H1 (cell line): ENCODE results near the gene CDH20. TPM values are rescaled to one million over a fixed set of nuclear protein-coding genes. Genes with fewer than 3 reads are reported as not detected.

ENCODE experiments used
- CTCF ChIA-PET: fragments of 300-600 bp; sonication (Branson Sonifier 250); formaldehyde crosslinking; loops from one replicate; lab custom pipeline; 2021; ENCODE audit not compliant: partially characterized antibody; lab: Charles Lee
- POLR2A ChIA-PET: fragments of 300-600 bp; sonication (Branson Sonifier 250); formaldehyde crosslinking; loops from one replicate; lab custom pipeline; 2021; ENCODE audit warnings: inconsistent platforms; ENCODE audit not compliant: partially characterized antibody; lab: Charles Lee
- DNase-seq, 2 experiments: peaks; one replicate each; pipeline versions ENCODE4 v3.0.0 to v3.0.0-alpha.2; 2010 to 2022; ENCODE audit warnings: low spot score in 2 of 2, low read depth in 1 of 2, mixed read lengths in 1 of 2
- FAIRE-seq: peaks from 2 replicates; lab custom pipeline; 2011; peaks lifted over from hg19 to GRCh38; lab: Jason Lieb, UNC
- H2AFZ ChIP-seq: 2 replicates; pipeline ENCODE4 v1.8.1; 2012; ENCODE audit warnings: low read length, inconsistent platforms
- H2AK5ac ChIP-seq: 2 replicates; pipeline ENCODE4 v1.6.1; 2013; ENCODE audit warnings: low read depth, low read length
- H2BK120ac ChIP-seq: replicated peaks from 2 replicates; pipeline ENCODE3; 2013; ENCODE audit warnings: low read depth, low read length, inconsistent platforms
- H2BK12ac ChIP-seq: 2 replicates; pipeline ENCODE4 v1.6.1; 2013; ENCODE audit warnings: low read depth, low read length
- H2BK15ac ChIP-seq: 2 replicates; pipeline ENCODE4 v1.6.1; 2013; ENCODE audit warnings: low read length
- H2BK20ac ChIP-seq: 2 replicates; pipeline ENCODE4 v1.6.1; 2013; ENCODE audit warnings: low read length
- H2BK5ac ChIP-seq: 2 replicates; pipeline ENCODE4 v1.6.1; 2013; ENCODE audit warnings: low read depth, low read length
- H3K14ac ChIP-seq: 2 replicates; pipeline ENCODE4 v1.6.1; 2013; ENCODE audit warnings: inconsistent platforms; ENCODE audit not compliant: insufficient read length
- H3K18ac ChIP-seq: 2 replicates; pipeline ENCODE4 v1.6.1; 2013; ENCODE audit warnings: low read length; ENCODE audit errors: extremely low read depth
- H3K23ac ChIP-seq: 2 replicates; pipeline ENCODE4 v1.6.1; 2013; ENCODE audit warnings: inconsistent platforms; ENCODE audit not compliant: insufficient read length
- H3K23me2 ChIP-seq: 2 replicates; pipeline ENCODE4 v1.6.1; 2013; ENCODE audit warnings: low read depth, low read length
- H3K27ac ChIP-seq: 2 replicates; pipeline ENCODE4 v1.6.1; 2011; ENCODE audit warnings: low read depth, low read length, inconsistent platforms
- H3K27me3 ChIP-seq, 4 experiments: replicated peaks in 1 of 4; 1 replicate in 1 of 4; 2 replicates in 3 of 4; pipeline versions ENCODE4 v1.6.1 to v1.8.1; 2011 to 2013; ENCODE audit warnings: low read length in 3 of 4, mild to moderate bottlenecking in 3 of 4, inconsistent platforms in 2 of 4, mixed read lengths in 2 of 4, moderate library complexity in 1 of 4; ENCODE audit not compliant: control insufficient read depth in 3 of 4, insufficient read depth in 3 of 4; ENCODE audit errors: extremely low read depth in 1 of 4
- H3K36me3 ChIP-seq, 4 experiments: 2 replicates each; pipeline versions ENCODE4 v1.6.1 to v1.8.1; 2011 to 2013; ENCODE audit warnings: mild to moderate bottlenecking in 4 of 4, low read length in 3 of 4, moderate library complexity in 2 of 4, control low read depth in 1 of 4, inconsistent platforms in 1 of 4; ENCODE audit not compliant: insufficient read depth in 4 of 4, control insufficient read depth in 2 of 4
- H3K4ac ChIP-seq: replicated peaks from 2 replicates; pipeline ENCODE3; 2013; ENCODE audit warnings: low read length, low read depth, mixed read lengths, inconsistent platforms; ENCODE audit not compliant: insufficient read length
- H3K4me1 ChIP-seq, 4 experiments: replicated peaks in 1 of 4; 1 replicate in 1 of 4; 2 replicates in 3 of 4; pipeline versions ENCODE4 v1.6.1 to v1.8.1; 2011 to 2013; ENCODE audit warnings: low read length in 3 of 4, inconsistent platforms in 2 of 4, mixed read lengths in 1 of 4; ENCODE audit not compliant: insufficient read depth in 4 of 4, control insufficient read depth in 3 of 4
- H3K4me2 ChIP-seq, 2 experiments: 2 replicates each; pipeline versions ENCODE4 v1.6.1 to v1.8.1; 2011 to 2013; ENCODE audit warnings: low read depth in 2 of 2, low read length in 2 of 2, control low read depth in 1 of 2, inconsistent platforms in 1 of 2, mild to moderate bottlenecking in 1 of 2; ENCODE audit not compliant: insufficient read depth in 1 of 2
- H3K4me3 ChIP-seq, 4 experiments: fragments of 200-600, 300-600 bp in 1 of 4; sonication (generic), shearing (Covaris generic), sonication (Bioruptor Twin) in 1 of 4; 2 replicates each; pipeline versions ENCODE4 v1.5.1 to v1.8.1; 2011 to 2016; ENCODE audit warnings: low read length in 4 of 4, low read depth in 3 of 4, control low read depth in 2 of 4, inconsistent platforms in 2 of 4, mild to moderate bottlenecking in 2 of 4, mixed read lengths in 1 of 4, moderate library complexity in 1 of 4; ENCODE audit not compliant: insufficient read depth in 2 of 4; ENCODE audit errors: extremely low read depth in 1 of 4
- H3K56ac ChIP-seq: replicated peaks from 2 replicates; pipeline ENCODE3; 2013; ENCODE audit warnings: low read depth, mild to moderate bottlenecking, mixed read lengths, low read length, inconsistent platforms; ENCODE audit not compliant: insufficient read length
- H3K79me1 ChIP-seq: 2 replicates; pipeline ENCODE4 v1.6.1; 2013; ENCODE audit warnings: low read depth, low read length, control low read depth
- H3K79me2 ChIP-seq, 2 experiments: 2 replicates each; pipeline versions ENCODE4 v1.6.1 to v1.8.1; 2012 to 2013; ENCODE audit warnings: low read length in 2 of 2, mild to moderate bottlenecking in 2 of 2, inconsistent platforms in 1 of 2; ENCODE audit not compliant: insufficient read depth in 2 of 2, control insufficient read depth in 1 of 2
- H3K9ac ChIP-seq, 4 experiments: replicated peaks in 1 of 4; 1 replicate in 1 of 4; 2 replicates in 3 of 4; pipeline versions ENCODE4 v1.6.1 to v1.8.1; 2011 to 2013; ENCODE audit warnings: low read depth in 3 of 4, low read length in 3 of 4, control low read depth in 2 of 4, mild to moderate bottlenecking in 2 of 4, moderate library complexity in 2 of 4, inconsistent platforms in 1 of 4; ENCODE audit errors: extremely low read depth in 1 of 4
- H3K9me3 ChIP-seq, 2 experiments: 2 replicates each; pipeline versions ENCODE4 v1.6.1 to v1.8.1; 2012 to 2013; ENCODE audit warnings: mild to moderate bottlenecking in 2 of 2, moderate library complexity in 2 of 2, control low read depth in 1 of 2, inconsistent platforms in 1 of 2, low read depth in 1 of 2, low read length in 1 of 2, mixed read lengths in 1 of 2; ENCODE audit not compliant: insufficient read depth in 2 of 2
- H4K20me1 ChIP-seq, 2 experiments: replicated peaks in 1 of 2; 2 replicates each; pipeline versions ENCODE3 to v1.8.1; 2011 to 2013; ENCODE audit warnings: inconsistent platforms in 2 of 2, low read length in 2 of 2, mild to moderate bottlenecking in 1 of 2; ENCODE audit not compliant: insufficient read depth in 2 of 2, control insufficient read depth in 1 of 2
- H4K5ac ChIP-seq: 2 replicates; pipeline ENCODE4 v1.6.1; 2013; ENCODE audit warnings: low read length, low read depth, mixed read lengths, inconsistent platforms; ENCODE audit not compliant: insufficient read length
- H4K8ac ChIP-seq: 2 replicates; pipeline ENCODE4 v1.8.0; 2013; ENCODE audit warnings: mild to moderate bottlenecking, moderate library complexity, low read length, inconsistent platforms; ENCODE audit not compliant: insufficient read depth; ENCODE audit errors: extremely low read depth
- H4K91ac ChIP-seq: replicated peaks from 2 replicates; pipeline ENCODE3; 2013; ENCODE audit warnings: low read length, mixed read lengths, inconsistent platforms; ENCODE audit not compliant: insufficient read length
- RAD21 ChIP-seq, 2 experiments: IDR thresholded peaks in 1 of 2; conservative IDR thresholded peaks in 1 of 2; 2 replicates each; pipeline ENCODE4 v1.6.1; 2011; ENCODE audit warnings: low read depth in 2 of 2, low read length in 2 of 2, improper control_type of control experiment in 1 of 2, inconsistent platforms in 1 of 2, mild to moderate bottlenecking in 1 of 2, moderate library complexity in 1 of 2
- SIN3A ChIP-seq, 2 experiments: IDR thresholded peaks in 1 of 2; conservative IDR thresholded peaks in 1 of 2; 2 replicates each; pipeline ENCODE4 v1.6.1; 2011 to 2012; ENCODE audit warnings: low read length in 2 of 2, improper control_type of control experiment in 1 of 2, low read depth in 1 of 2, mild to moderate bottlenecking in 1 of 2
- WGBS, 2 experiments: shearing (Covaris generic) in 1 of 2; methylation state at CpG; one replicate each; pipeline versions ENCODE4 v1.1.6 to v1.1.7; 2013 to 2015; ENCODE audit warnings: low lambda C conversion rate in 2 of 2, mixed read lengths in 2 of 2, inconsistent platforms in 1 of 2, low coverage in 1 of 2, missing lambda C conversion rate in 1 of 2; ENCODE audit not compliant: insufficient replicate concordance in 2 of 2, insufficient coverage in 1 of 2, insufficient read length in 1 of 2; ENCODE audit errors: extremely low coverage in 1 of 2, missing lambda C conversion rate in 1 of 2; 5-methylcytosine and 5-hydroxymethylcytosine counted together
- polyA plus RNA-seq, 7 experiments: library from polyadenylated mRNA; depleted of rRNA in 3 of 7; stranded (reverse) in 5 of 7; unstranded in 2 of 7; fragments of >200 nt in 5 of 7; fragments of 200-250 nt in 2 of 7; gene quantifications; 1 replicate in 5 of 7; 2 replicates in 1 of 7; 4 replicates in 1 of 7; pipeline versions ENCODE4 v1.2.1 to v1.2.3, GENCODE V29; 2011 to 2013; ENCODE audit warnings: missing spikeins in 2 of 7, mixed read lengths in 2 of 7
- total RNA-seq: library from RNA; stranded (reverse); fragmentation: NEBNext Ultra II Directional; extraction: Animal tissue kit (Norgen Biotek cat#: 25700); gene quantifications from 2 replicates; pipeline ENCODE4 v1.2.1, GENCODE V29; 2021
- TF ChIP-seq, protein P1 (sequence below), 3 experiments: IDR thresholded peaks; 1 replicate in 2 of 3; 2 replicates in 1 of 3; pipeline versions ENCODE4 v1.5.1 to v1.6.1; 2011; ENCODE audit warnings: low read length in 3 of 3, mild to moderate bottlenecking in 3 of 3, inconsistent platforms in 2 of 3, low read depth in 1 of 3, moderate library complexity in 1 of 3; ENCODE audit not compliant: insufficient read depth in 1 of 3; ENCODE audit errors: control extremely low read depth in 1 of 3

CDH20 gene
- total and polyA plus RNA-seq, 2 of the 8 experiments (the other 6 are each of a cell fraction or from before 2014, with no cell fraction given), result 0.07 to 0.12 TPM

DNA sequence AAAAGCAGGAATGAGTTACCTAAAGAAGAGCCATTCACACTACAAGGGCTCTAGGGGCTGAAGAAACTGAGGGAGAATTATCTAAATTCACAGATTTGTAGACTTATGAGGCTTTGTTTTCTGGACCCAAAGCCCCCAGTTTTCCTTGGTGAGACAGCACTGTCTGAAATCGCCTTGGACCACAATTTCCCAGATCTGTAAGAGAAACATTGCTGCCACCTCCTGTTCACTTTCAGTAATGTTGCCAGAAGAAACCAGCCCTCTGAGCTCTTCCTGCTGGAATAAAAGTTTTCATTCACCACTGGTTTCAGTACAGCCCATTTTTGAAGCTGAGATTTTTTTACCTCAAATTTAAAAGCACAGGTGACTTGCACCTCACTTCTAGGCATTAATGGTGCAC is 169.2 kb downstream of the CDH20 start:
- Histone ChIP-seq H2AK5ac (no peak overlapping the region), H3K4me2 (no peak overlapping the region), H3K27me3 (no peaks in the 10 kb centered on the region; a peak in 1 of 7 replicates), H2BK120ac (no peak overlapping the region), H4K8ac (no peak overlapping the region), H3K9me3 (no peaks in the 10 kb centered on the region), H2AFZ (0 out of 2 replicates have a peak overlapping the region, but pooled peaks have one; percentile 83), H3K27ac (no peak overlapping the region), H3K4me1 (peaks cover 0 to 2% (median under 1%) of the 10 kb centered on the region in 4 experiments; a peak in 2 of 7 replicates), H3K79me2 (no peaks in the 10 kb centered on the region), H3K23ac (no peak overlapping the region), H2BK12ac (no peak overlapping the region), H3K79me1 (no peaks in the 10 kb centered on the region), H4K91ac (no peak overlapping the region), H3K18ac (no peak overlapping the region), H4K5ac (no peak overlapping the region), H4K20me1 (no peaks in the 10 kb centered on the region), H3K56ac (no peak overlapping the region), H3K36me3 (no peaks in the 10 kb centered on the region), H3K14ac (no peak overlapping the region), H2BK15ac (no peak overlapping the region), H2BK5ac (no peak overlapping the region)
- DNase-seq, result peak in 1 of 2 experiments; percentile 64
- WGBS, 2 experiments, result 7% methylated on average over 1 of the region's 1 CpG; no CpG with 5 or more reads in 1 of the 2 experiments
- CTCF ChIA-PET, result interaction anchor here (0.6 to 16.8 kb wide), 44 partner anchors 8 to 833 kb away, joined by 3 to 266 read pairs (median 3); partner anchors contain the start of gene CDH20
- TF ChIP-seq, protein P1, sequence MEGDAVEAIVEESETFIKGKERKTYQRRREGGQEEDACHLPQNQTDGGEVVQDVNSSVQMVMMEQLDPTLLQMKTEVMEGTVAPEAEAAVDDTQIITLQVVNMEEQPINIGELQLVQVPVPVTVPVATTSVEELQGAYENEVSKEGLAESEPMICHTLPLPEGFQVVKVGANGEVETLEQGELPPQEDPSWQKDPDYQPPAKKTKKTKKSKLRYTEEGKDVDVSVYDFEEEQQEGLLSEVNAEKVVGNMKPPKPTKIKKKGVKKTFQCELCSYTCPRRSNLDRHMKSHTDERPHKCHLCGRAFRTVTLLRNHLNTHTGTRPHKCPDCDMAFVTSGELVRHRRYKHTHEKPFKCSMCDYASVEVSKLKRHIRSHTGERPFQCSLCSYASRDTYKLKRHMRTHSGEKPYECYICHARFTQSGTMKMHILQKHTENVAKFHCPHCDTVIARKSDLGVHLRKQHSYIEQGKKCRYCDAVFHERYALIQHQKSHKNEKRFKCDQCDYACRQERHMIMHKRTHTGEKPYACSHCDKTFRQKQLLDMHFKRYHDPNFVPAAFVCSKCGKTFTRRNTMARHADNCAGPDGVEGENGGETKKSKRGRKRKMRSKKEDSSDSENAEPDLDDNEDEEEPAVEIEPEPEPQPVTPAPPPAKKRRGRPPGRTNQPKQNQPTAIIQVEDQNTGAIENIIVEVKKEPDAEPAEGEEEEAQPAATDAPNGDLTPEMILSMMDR (IDR thresholded peaks at IDR 0.05; ENCODE audit: control extremely low read depth in 1 of 3, insufficient read depth in 1 of 3, low read depth in 1 of 3, low read length in 3 of 3), result peak in 2 of 3 experiments; percentile 75 to 84; a peak in 3 of 4 replicates
- TF ChIP-seq SIN3A (conservative IDR thresholded peaks at IDR 0.05 in 1 of 2, IDR thresholded peaks at IDR 0.05 in 1 of 2; ENCODE audit: low read depth in 1 of 2, low read length in 2 of 2) (no peak), RAD21 (IDR thresholded peaks at IDR 0.05 in 1 of 2, conservative IDR thresholded peaks at IDR 0.05 in 1 of 2; ENCODE audit: low read depth in 2 of 2, low read length in 2 of 2) (peak; percentile 92 to 93)
- TF ChIP-seq, all 59 proteins: peak for 2
- peak; percentile 96 for FAIRE-seq
- POLR2A ChIA-PET, result no interaction called here
- no peak overlapping the region for H3K4me3 ChIP-seq
- no peaks in the 10 kb centered on the region for H3K23me2 ChIP-seq
- H2BK20ac ChIP-seq, result no peak overlapping the region
- H3K4ac ChIP-seq, result no peak overlapping the region
- H3K9ac ChIP-seq, result no peak overlapping the region
